ENCODE data around the gene CFAP99.

The CFAP99 gene

DNA sequence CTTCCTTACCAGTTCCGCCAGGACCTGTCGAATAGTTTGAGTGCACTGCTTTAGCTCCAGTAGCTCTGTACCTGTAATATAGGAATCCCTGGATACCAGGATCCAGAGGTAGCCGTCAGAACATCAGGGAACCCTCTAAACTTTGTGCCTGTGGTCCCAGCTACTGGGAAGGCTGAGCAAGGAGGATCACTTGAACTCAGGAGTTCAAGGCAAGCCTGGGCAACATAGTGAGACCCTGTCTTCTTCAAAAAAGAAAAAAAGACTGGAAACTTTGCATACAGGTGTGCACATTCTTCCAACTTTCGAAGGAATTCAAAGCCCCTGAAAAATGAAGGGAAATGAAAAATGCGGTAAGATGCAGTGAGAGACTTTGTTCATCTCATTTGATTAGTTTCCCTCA, 85.1 kb downstream of the CFAP99 start:
- DNase-seq (ENCODE audit: low read depth in 3 of 3) = no peak

DNA sequence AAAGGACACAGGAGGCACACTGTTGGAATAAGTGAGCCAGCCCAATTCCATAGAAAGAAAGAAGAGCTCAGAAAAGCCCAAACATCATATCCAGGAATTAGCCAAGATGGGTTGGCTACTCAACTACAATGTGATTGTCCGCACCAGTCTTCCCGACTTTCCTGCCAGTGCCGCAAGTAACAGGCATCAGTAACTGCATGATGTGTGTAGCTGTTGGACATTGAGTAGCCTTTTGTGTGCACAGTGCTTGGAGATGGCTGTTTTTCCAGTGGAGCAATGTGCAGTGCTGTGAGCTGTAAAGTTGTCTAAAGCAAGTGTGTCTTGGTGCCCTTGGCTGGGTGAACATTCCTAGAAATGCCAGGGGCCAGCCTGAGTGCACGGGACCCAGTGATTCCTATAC, 88.5 kb downstream of the CFAP99 start:
- DNase-seq (ENCODE audit: low read depth in 3 of 3) = no peak

DNA sequence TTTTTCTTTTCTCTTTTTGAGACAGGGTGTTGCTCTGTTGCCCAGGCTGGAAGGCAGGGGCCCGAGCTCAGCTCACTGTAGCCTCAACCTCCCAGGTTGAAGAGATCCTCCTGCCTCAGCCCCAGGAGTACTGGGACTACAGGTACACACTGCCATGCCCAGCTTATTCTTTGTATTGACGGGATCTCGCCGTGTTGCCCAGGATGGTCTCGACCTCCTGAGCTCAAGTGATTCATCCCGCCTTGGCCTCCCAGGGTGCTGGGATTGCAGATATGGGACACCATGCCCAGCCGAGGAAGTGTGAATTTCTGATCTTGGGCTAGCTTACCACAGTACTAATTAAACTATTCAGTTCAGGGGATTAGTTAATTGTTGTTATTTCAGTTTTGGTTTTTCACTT, 89.1 kb downstream of the CFAP99 start:
- DNase-seq (ENCODE audit: low read depth in 3 of 3) = no peak

DNA sequence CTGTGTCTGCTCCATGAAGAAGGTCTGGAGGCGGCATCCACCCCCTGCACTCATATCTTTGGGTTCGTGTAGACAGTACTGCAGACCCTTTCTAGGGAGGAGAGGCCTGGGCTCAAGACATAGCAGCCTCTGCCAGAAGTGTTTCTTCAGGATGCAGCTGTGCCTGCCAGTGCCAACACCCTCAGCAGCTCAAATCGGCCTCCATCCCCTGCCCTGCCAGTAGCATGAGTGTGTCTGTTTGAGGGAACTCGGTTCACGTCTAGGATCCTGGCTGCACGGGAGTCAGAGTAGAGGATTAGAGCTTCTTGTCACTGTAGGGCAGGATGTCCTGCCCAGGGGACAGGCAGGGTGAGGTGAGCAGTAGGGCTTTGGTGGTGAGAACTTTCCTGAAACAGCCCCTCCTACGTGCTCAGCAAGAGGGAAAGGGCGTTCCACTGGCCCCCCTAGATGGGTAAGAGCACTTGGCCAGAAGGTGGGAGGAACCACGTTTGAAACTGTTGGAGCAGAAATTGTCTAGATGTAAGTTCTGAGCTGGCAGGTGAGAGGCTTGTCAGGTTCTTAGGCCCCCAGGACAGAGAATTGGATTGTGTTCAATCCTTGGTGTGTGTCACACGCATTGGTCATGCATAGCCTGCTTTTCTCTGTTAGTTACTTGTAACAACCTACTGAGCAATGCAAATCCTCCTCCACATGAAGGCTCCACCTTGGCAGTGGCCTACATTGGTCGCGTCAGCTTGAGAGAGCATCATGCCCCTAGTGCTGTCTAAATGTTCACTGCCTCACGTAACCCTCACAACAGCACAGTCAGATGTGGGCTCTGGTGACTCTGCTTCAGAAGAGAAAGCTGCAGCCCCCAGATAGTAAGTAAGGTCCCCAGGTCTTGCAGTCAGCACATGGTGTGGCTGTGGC, 91.8 kb downstream of the CFAP99 start:
- no peak for DNase-seq (ENCODE audit: low read depth in 3 of 3)

DNA sequence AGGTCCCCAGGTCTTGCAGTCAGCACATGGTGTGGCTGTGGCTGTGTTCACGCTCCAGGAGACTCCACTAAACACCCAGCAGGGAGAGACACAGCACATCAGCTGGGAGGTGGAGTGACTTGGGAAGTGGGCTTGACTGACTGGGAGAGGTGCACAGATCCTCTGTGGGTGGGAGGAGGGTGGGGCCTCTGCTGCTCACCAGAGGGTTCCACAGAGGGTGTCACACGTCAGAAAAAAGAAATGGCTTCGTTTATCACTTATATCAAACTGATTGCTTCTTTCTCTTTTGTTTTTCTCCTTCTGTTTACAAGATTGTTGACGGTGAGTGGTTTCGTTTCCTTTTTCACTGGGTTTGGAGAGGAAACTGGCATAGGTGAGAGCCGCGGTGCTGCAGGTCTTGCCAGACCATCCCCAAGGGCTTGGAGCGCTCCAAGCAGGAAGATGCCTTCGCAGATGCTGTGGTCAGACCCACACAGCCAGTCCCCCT, 92.9 kb downstream of the CFAP99 start:
- DNase-seq (ENCODE audit: low read depth in 3 of 3) = no peak
